A673 (cell line): ENCODE data around the gene TOP2A. TPM values are rescaled to one million over a fixed set of nuclear protein-coding genes. Genes with fewer than 3 reads are reported as not detected.

Experiments used
- BruUV-seq: library from RNA; stranded (reverse); fragments of 400-500 nt; replicated peaks from 2 replicates; lab custom pipeline; 2021; lab: Mats Ljungman, UMichigan
- CTCF ChIA-PET: fragments of 300-600 bp; sonication (Branson Sonifier 250); formaldehyde crosslinking; loops from one replicate; lab custom pipeline; 2022; ENCODE audit warnings: antibody characterized with exemption; lab: Charles Lee
- POLR2A ChIA-PET: fragments of 300-600 bp; sonication (Branson Sonifier 250); formaldehyde crosslinking; loops from one replicate; lab custom pipeline; 2022; ENCODE audit warnings: antibody characterized with exemption; ENCODE audit not compliant: low non-redundant PET; lab: Charles Lee
- DNase-seq: peaks from one replicate; pipeline ENCODE4 v3.0.0-alpha.2; 2015; ENCODE audit warnings: low spot score
- H3K27ac ChIP-seq: fragments of 200-600 bp; sonication (generic); 2 replicates; pipeline ENCODE4 v1.5.1; 2016; ENCODE audit warnings: mixed run types, low read depth, mild to moderate bottlenecking, mixed read lengths, antibody characterized with exemption, low read length; ENCODE audit not compliant: poor library complexity, severe bottlenecking
- H3K27me3 ChIP-seq: fragments of 200-600 bp; sonication (generic); replicated peaks from 2 replicates; pipeline ENCODE4 v1.6.1; 2017; ENCODE audit warnings: mixed run types, low read depth, mild to moderate bottlenecking, mixed read lengths, antibody characterized with exemption, low read length; ENCODE audit not compliant: insufficient read depth, poor library complexity
- H3K36me3 ChIP-seq: fragments of 200-600 bp; sonication (generic); 2 replicates; pipeline ENCODE4 v1.6.1; 2016; ENCODE audit warnings: mixed run types, mild to moderate bottlenecking, mixed read lengths, antibody characterized with exemption, low read length; ENCODE audit not compliant: insufficient read depth, poor library complexity, severe bottlenecking
- H3K4me1 ChIP-seq: fragments of 200-600 bp; sonication (generic); 2 replicates; pipeline ENCODE4 v1.6.1; 2017; ENCODE audit warnings: mixed run types, mild to moderate bottlenecking, mixed read lengths, antibody characterized with exemption, low read length; ENCODE audit not compliant: insufficient read depth, poor library complexity, severe bottlenecking
- H3K4me3 ChIP-seq: fragments of 200-600 bp; sonication (generic); 2 replicates; pipeline ENCODE4 v1.5.1; 2016; ENCODE audit warnings: low read depth, mixed run types, mild to moderate bottlenecking, mixed read lengths, low read length; ENCODE audit not compliant: poor library complexity, severe bottlenecking
- H3K9me3 ChIP-seq: fragments of 200-600 bp; sonication (generic); 2 replicates; pipeline ENCODE4 v1.6.1; 2016; ENCODE audit warnings: mixed run types, low read depth, mild to moderate bottlenecking, mixed read lengths, antibody characterized with exemption, low read length; ENCODE audit not compliant: poor library complexity, severe bottlenecking
- EZH2 ChIP-seq: fragments of 200-600 bp; sonication (generic); IDR thresholded peaks from 2 replicates; pipeline ENCODE4 v1.6.1; 2017; ENCODE audit warnings: borderline replicate concordance, low read depth, mild to moderate bottlenecking, mixed read lengths, antibody characterized with exemption, low read length; ENCODE audit not compliant: poor library complexity, severe bottlenecking
- intact Hi-C: fragments of 100-400 bp; cut with micrococcal nuclease; formaldehyde crosslinking; loops from one replicate; pipeline ENCODE4 v1.10.0; 2022; ENCODE audit not compliant: unreplicated experiment
- total RNA-seq: library from RNA; stranded (reverse); gene quantifications from 2 replicates; pipeline ENCODE4 v1.2.3, GENCODE V29; 2021
- TF ChIP-seq, protein P1 (sequence below): fragments of 300-800, 200-600 bp; sonication (generic); conservative IDR thresholded peaks from 2 replicates; pipeline ENCODE4 v1.5.1; 2017; ENCODE audit warnings: low read depth, mild to moderate bottlenecking, antibody characterized with exemption, low read length, moderate library complexity, mixed read lengths

The TOP2A gene
- total RNA-seq, 1 experiment from 2014 or later = 188 TPM

DNA sequence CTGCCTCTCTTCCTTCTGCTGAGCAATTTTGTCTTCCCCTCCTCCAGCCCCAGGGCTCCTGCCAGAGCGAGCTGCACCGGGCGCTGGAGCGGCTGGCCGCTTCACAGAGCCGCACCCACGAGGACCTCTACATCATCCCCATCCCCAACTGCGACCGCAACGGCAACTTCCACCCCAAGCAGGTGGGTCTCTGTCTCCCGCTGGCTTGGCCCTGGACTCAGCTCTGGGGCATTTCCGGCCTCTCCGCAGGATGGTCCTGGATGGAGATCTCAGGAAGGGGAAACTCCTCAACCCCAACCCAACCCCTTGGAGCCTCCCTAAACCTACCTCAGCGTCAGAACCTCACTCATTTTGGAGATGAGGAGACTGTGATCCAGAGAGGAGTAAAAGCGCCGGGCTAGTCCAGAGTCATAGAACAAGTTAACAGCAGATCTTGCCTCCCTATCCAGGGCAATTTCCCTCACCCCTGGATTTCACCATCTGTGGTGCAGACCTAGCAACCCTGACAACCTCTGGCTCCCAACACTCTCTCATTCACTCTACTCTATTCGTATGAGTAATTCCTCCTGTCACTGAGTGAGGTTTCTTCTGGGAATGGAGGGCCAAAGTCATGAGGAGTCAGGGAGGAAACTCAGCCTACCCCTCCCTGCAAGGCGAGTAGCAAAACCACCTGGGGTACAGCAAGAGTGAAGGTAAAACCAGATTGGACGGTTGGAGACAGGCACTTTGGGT is 36.4 kb upstream of the TOP2A start:
- TF ChIP-seq, protein P1, sequence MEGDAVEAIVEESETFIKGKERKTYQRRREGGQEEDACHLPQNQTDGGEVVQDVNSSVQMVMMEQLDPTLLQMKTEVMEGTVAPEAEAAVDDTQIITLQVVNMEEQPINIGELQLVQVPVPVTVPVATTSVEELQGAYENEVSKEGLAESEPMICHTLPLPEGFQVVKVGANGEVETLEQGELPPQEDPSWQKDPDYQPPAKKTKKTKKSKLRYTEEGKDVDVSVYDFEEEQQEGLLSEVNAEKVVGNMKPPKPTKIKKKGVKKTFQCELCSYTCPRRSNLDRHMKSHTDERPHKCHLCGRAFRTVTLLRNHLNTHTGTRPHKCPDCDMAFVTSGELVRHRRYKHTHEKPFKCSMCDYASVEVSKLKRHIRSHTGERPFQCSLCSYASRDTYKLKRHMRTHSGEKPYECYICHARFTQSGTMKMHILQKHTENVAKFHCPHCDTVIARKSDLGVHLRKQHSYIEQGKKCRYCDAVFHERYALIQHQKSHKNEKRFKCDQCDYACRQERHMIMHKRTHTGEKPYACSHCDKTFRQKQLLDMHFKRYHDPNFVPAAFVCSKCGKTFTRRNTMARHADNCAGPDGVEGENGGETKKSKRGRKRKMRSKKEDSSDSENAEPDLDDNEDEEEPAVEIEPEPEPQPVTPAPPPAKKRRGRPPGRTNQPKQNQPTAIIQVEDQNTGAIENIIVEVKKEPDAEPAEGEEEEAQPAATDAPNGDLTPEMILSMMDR = no peak
- TF ChIP-seq EZH2 = no peak
- no peak for DNase-seq
- ChIA-PET POLR2A (no interaction called here), CTCF (interaction anchor here (0.5 kb wide), 1 partner anchor 13 kb away, joined by 3 read pairs; no protein-coding TSS in a partner anchor)
- intact Hi-C loops = no loop called here
- Histone ChIP-seq H3K36me3 (no peaks in the 10 kb centered on the region), H3K27me3 (no peaks in the 10 kb centered on the region), H3K27ac (no peak overlapping the region), H3K9me3 (no peaks in the 10 kb centered on the region), H3K4me1 (no peaks in the 10 kb centered on the region), H3K4me3 (no peak overlapping the region)
- no TSS peak for BruUV-seq

DNA sequence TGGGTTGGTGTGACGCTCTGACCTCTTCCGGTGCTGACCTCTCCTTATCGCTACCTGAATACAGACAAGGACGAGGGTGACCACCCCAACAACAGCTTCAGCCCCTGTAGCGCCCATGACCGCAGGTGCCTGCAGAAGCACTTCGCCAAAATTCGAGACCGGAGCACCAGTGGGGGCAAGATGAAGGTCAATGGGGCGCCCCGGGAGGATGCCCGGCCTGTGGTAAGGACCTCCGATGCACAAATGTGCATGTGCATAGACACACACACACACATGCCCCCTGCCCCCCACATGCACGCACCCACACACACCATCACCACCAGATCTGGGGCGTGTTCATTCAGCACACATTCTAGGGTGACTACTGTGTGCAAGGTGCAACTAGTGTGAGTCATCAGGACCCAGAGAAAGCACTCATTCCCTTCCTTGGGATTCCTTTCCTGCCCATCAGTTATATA is 35.3 kb upstream of the TOP2A start:
- H3K27ac ChIP-seq = no peak overlapping the region
- H3K36me3 ChIP-seq = no peaks in the 10 kb centered on the region
- no peaks in the 10 kb centered on the region for H3K27me3 ChIP-seq
- no peaks in the 10 kb centered on the region for H3K9me3 ChIP-seq
- no peaks in the 10 kb centered on the region for H3K4me1 ChIP-seq
- no peak overlapping the region for H3K4me3 ChIP-seq
- ChIA-PET CTCF (no interaction called here), POLR2A (no interaction called here)
- DNase-seq = no peak
- no peak for TF ChIP-seq EZH2
- TF ChIP-seq, protein P1 = no peak
- BruUV-seq = no TSS peak
- intact Hi-C loops = no loop called here

DNA sequence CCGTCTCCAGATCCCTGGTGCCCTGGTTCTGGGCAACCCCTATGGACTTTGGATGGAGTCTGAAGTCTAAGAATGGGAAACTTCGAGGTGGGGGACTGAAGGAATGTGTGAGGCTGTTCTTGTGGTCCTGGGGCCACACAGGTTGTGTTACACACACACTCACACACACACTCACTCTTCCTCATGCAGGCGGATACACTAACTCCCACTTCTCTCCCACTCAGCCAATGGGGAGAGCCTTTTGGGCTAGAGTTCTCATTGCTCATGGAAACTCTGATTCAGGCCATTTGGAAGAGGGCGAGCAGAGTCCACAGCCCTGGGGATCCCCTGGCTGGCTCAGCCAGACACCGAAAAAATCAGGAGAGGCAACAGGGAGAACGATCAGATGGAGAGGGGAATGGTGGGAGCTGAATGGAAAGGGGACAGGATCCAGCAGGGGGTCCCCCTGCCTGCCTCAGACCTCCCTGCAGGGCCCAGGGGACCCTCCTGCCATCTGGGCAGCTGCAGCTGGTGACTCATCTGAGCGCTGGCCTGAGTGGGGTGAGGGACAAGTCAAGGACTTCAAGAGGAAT is 34.6 kb upstream of the TOP2A start:
- no peak overlapping the region for H3K27ac ChIP-seq
- intact Hi-C loops = no loop called here
- CTCF ChIA-PET = no interaction called here
- no peaks in the 10 kb centered on the region for H3K36me3 ChIP-seq
- H3K27me3 ChIP-seq = no peaks in the 10 kb centered on the region
- POLR2A ChIA-PET = no interaction called here
- no peak for TF ChIP-seq EZH2
- TF ChIP-seq, protein P1 = no peak
- no peaks in the 10 kb centered on the region for H3K4me1 ChIP-seq
- no peak for DNase-seq
- no TSS peak for BruUV-seq
- no peak overlapping the region for H3K4me3 ChIP-seq
- H3K9me3 ChIP-seq = no peaks in the 10 kb centered on the region
